Spleen (tissue), 11 donors: ENCODE measurements around the gene FIBCD1. TPM values are rescaled to one million over a fixed set of nuclear protein-coding genes. Genes with fewer than 3 reads are reported as not detected.

Source experiments
- DNase-seq: peaks from one replicate; pipeline ENCODE4 v3.0.0-alpha.2; 2020
- H3K27ac ChIP-seq, 8 donors: fragments of 200-600 bp; sonication (generic) in 7 of 8; 1 replicate in 4 of 8; 2 replicates in 4 of 8; pipeline versions ENCODE4 v1.5.0 to v1.8.0; 2016 to 2021; ENCODE audit warnings: inconsistent platforms in 4 of 8, mild to moderate bottlenecking in 4 of 8, moderate library complexity in 1 of 8
- H3K27me3 ChIP-seq, 7 donors: fragments of 200-600 bp; sonication (generic) in 6 of 7; replicated peaks in 1 of 7; 1 replicate in 4 of 7; 2 replicates in 3 of 7; pipeline versions ENCODE4 v1.5.0 to v1.8.0; 2016 to 2021; ENCODE audit warnings: inconsistent platforms in 3 of 7, mild to moderate bottlenecking in 1 of 7
- H3K36me3 ChIP-seq, 6 donors: fragments of 200-600 bp; sonication (generic) in 5 of 6; 1 replicate in 4 of 6; 2 replicates in 2 of 6; pipeline versions ENCODE4 v1.5.0 to v1.8.0; 2016 to 2021; ENCODE audit warnings: inconsistent platforms in 2 of 6
- H3K4me1 ChIP-seq, 6 donors: fragments of 200-600 bp; sonication (generic) in 5 of 6; 1 replicate in 3 of 6; 2 replicates in 3 of 6; pipeline versions ENCODE4 v1.5.0 to v1.8.0; 2016 to 2021; ENCODE audit warnings: inconsistent platforms in 3 of 6
- H3K4me3 ChIP-seq, 8 donors: fragments of 200-600 bp; sonication (generic) in 7 of 8; 1 replicate in 4 of 8; 2 replicates in 4 of 8; pipeline versions ENCODE4 v1.5.0 to v1.8.0; 2016 to 2021; ENCODE audit warnings: inconsistent platforms in 4 of 8, mild to moderate bottlenecking in 4 of 8, moderate library complexity in 2 of 8
- H3K9me3 ChIP-seq, 8 donors: fragments of 200-600 bp; sonication (generic) in 7 of 8; 1 replicate in 4 of 8; 2 replicates in 4 of 8; pipeline versions ENCODE4 v1.5.0 to v1.8.0; 2016 to 2021; ENCODE audit warnings: inconsistent platforms in 4 of 8
- CTCF ChIP-seq, 11 experiments: fragments of 200-600 bp in 7 of 11; fragments of 450-650 bp in 4 of 11; sonication (generic) in 4 of 11; IDR thresholded peaks in 8 of 11; conservative IDR thresholded peaks in 3 of 11; 1 replicate in 7 of 11; 2 replicates in 4 of 11; pipeline versions ENCODE4 v1.4.0 to v1.8.0; 2016 to 2021; ENCODE audit warnings: antibody characterized with exemption in 11 of 11, inconsistent platforms in 4 of 11, mild to moderate bottlenecking in 1 of 11
- POLR2A ChIP-seq, 3 donors: fragments of 450-650 bp; IDR thresholded peaks; one replicate each; pipeline ENCODE4 v1.5.1; 2017; ENCODE audit warnings: antibody characterized with exemption in 3 of 3, mild to moderate bottlenecking in 1 of 3
- POLR2AphosphoS5 ChIP-seq, 3 donors: sonication (generic); formaldehyde crosslinking; IDR thresholded peaks; one replicate each; pipeline ENCODE4 v1.5.1; 2017; ENCODE audit warnings: antibody characterized with exemption in 3 of 3
- WGBS, 5 donors: extraction: QIAGEN DNeasy Blood & Tissue Kit in 3 of 5; methylation state at CpG; one replicate each; pipeline versions ENCODE4 v1.1.5 to v1.1.7; 2013 to 2018; 5-methylcytosine and 5-hydroxymethylcytosine counted together
- intact Hi-C: fragments of 100-400 bp; cut with DNase I; formaldehyde crosslinking; loops from one replicate; pipeline ENCODE4 v1.15.0; 2023; ENCODE audit warnings: low total_unique reads
- polyA plus RNA-seq, 3 donors: library from polyadenylated mRNA; stranded (reverse); fragments of 200-250 nt; gene quantifications; one replicate each; pipeline ENCODE4 v1.2.1, GENCODE V29; 2013
- total RNA-seq, 7 donors: library from RNA; depleted of rRNA in 3 of 7; stranded (reverse); fragments of >200 nt in 3 of 7; fragmentation: NEBNext Ultra II Directional in 4 of 7; extraction: Animal tissue kit (Norgen Biotek cat#: 25700) in 4 of 7; gene quantifications; one replicate each; pipeline versions ENCODE4 v1.1.0 to v1.2.1, GENCODE V29; 2016 to 2021
- donor health status: healthy with polysubstance abuse.
- donor health status: DM: no; HTN: no; CAD: no; lungs with moderate emphysema.
- donor health status: DM: no; HTN: no; CAD: no.
- donor health status: Bipolar disorder and iron deficiency.
- donor health status: healthy.
- donor health status: DM: no; HTN: no; CAD: no.
- donor health status: DM: yes; HTN: yes; CAD: no.

Gene FIBCD1
- total and polyA plus RNA-seq, 10 donors: 0.02 to 0.51 (median 0.35) TPM; not detected in 3

GRCh38 chr9:130914417-130915095, 24.5 kb downstream of the FIBCD1 start:
- H3K9me3 ChIP-seq: no peaks in the 10 kb centered on the region
- 71 to 75% (median 74%) methylated on average over 21 to 24 of the region's 24 CpGs for WGBS, 5 donors
- DNase-seq: no peak
- H3K4me1 ChIP-seq: no peaks in the 10 kb centered on the region
- peaks cover 0 to 60% (median 0%) of the 10 kb centered on the region in 7 donors for H3K27me3 ChIP-seq
- intact Hi-C loops: no loop called here
- no peak overlapping the region for H3K4me3 ChIP-seq
- H3K27ac ChIP-seq: no peak overlapping the region
- TF ChIP-seq POLR2AphosphoS5 (IDR thresholded peaks at IDR 0.05): no peak
- no peak for TF ChIP-seq CTCF (IDR thresholded peaks at IDR 0.05 in 8 of 11, conservative IDR thresholded peaks at IDR 0.05 in 3 of 11)
- no peak for TF ChIP-seq POLR2A (IDR thresholded peaks at IDR 0.05)
- H3K36me3 ChIP-seq: no peaks in the 10 kb centered on the region

GRCh38 chr9:130913599-130914416, 25.2 kb downstream of the FIBCD1 start:
- WGBS, 5 donors: 67 to 75% (median 69%) methylated on average over 19 to 23 of the region's 23 CpGs
- Histone ChIP-seq H3K27ac (no peak overlapping the region), H3K4me1 (no peaks in the 10 kb centered on the region), H3K27me3 (peaks cover 0 to 53% (median 0%) of the 10 kb centered on the region in 7 donors), H3K36me3 (no peaks in the 10 kb centered on the region), H3K9me3 (no peaks in the 10 kb centered on the region), H3K4me3 (no peak overlapping the region)
- no peak for DNase-seq
- TF ChIP-seq POLR2AphosphoS5 (IDR thresholded peaks at IDR 0.05): no peak
- TF ChIP-seq POLR2A (IDR thresholded peaks at IDR 0.05): no peak
- TF ChIP-seq CTCF (IDR thresholded peaks at IDR 0.05 in 8 of 11, conservative IDR thresholded peaks at IDR 0.05 in 3 of 11): no peak
- intact Hi-C loops: no loop called here

DNA sequence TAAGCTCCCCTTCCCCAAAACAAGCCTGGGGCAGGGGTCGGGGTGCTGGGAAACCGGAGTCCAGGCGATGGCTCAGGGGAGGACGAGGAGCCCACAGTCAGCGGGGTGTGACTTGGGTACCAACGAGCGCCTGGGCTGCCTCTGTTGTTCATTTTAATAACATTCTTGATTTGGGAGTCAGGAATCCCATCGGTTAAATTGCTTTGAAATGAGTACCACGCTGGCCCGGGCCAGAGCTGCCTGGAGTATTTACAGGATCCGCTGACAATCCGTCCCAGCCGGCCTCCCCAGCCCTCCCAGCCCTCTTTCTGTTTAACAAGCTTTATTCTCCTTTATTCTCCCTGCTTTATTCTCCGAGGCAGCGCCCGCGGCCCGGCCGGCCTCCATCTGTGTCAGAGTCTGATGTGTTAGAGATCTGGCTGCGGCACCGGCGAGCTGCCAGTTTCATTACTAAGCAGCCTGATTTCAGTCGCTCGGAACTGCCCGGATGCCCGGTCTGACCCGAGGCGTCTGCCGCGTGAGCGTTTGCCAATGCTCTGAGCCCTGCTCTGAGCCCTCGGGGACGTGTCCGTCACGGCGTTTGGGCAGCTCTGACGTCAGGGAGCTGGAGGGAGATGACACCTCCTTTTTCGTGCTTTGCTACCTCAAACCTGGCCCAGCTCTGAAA, 26.0 kb downstream of the FIBCD1 start:
- Histone ChIP-seq H3K27me3 (peaks cover 0 to 53% (median 0%) of the 10 kb centered on the region in 7 donors), H3K4me3 (no peak overlapping the region), H3K36me3 (no peaks in the 10 kb centered on the region), H3K9me3 (no peaks in the 10 kb centered on the region), H3K4me1 (no peaks in the 10 kb centered on the region), H3K27ac (no peak overlapping the region)
- no peak for DNase-seq
- intact Hi-C loops: no loop called here
- WGBS, 5 donors: 73 to 81% (median 78%) methylated on average over 38 of the region's 38 CpGs
- TF ChIP-seq CTCF (IDR thresholded peaks at IDR 0.05 in 8 of 11, conservative IDR thresholded peaks at IDR 0.05 in 3 of 11) (no peak), POLR2A (IDR thresholded peaks at IDR 0.05) (no peak), POLR2AphosphoS5 (IDR thresholded peaks at IDR 0.05) (no peak)
